H9 (cell line): ENCODE data around the gene ADPRH. TPM values are rescaled to one million over a fixed set of nuclear protein-coding genes. Genes with fewer than 3 reads are reported as not detected.

Source experiments
- DNase-seq: peaks from one replicate; pipeline ENCODE4 v3.0.0-alpha.2; 2017
- H2AFZ ChIP-seq: one replicate; pipeline ENCODE4 v1.6.1; 2013; ENCODE audit warnings: mild to moderate bottlenecking, low read length, control low read depth, moderate library complexity
- H2AK5ac ChIP-seq: 2 replicates; pipeline ENCODE4 v1.6.1; 2013; ENCODE audit warnings: low read length, control low read depth, mixed read lengths; ENCODE audit not compliant: insufficient read length
- H2BK120ac ChIP-seq: one replicate; pipeline ENCODE4 v1.6.1; 2013; ENCODE audit warnings: low read depth, mild to moderate bottlenecking, low read length, control low read depth, inconsistent platforms; ENCODE audit not compliant: poor library complexity, severe bottlenecking
- H2BK12ac ChIP-seq: 2 replicates; pipeline ENCODE4 v1.6.1; 2013; ENCODE audit warnings: low read length, control low read depth, mixed read lengths, low read depth; ENCODE audit not compliant: insufficient read length
- H2BK15ac ChIP-seq: 2 replicates; pipeline ENCODE4 v1.6.1; 2013; ENCODE audit warnings: low read depth, low read length, control low read depth
- H2BK20ac ChIP-seq: one replicate; pipeline ENCODE4 v1.6.1; 2013; ENCODE audit warnings: low read depth, mild to moderate bottlenecking, low read length, control low read depth, inconsistent platforms; ENCODE audit not compliant: poor library complexity, severe bottlenecking
- H2BK5ac ChIP-seq: 2 replicates; pipeline ENCODE4 v1.6.1; 2013; ENCODE audit warnings: low read length, control low read depth, mixed read lengths; ENCODE audit not compliant: insufficient read length
- H3K14ac ChIP-seq: 2 replicates; pipeline ENCODE4 v1.6.1; 2013; ENCODE audit warnings: low read length, control low read depth; ENCODE audit not compliant: insufficient read depth
- H3K18ac ChIP-seq: 2 replicates; pipeline ENCODE4 v1.6.1; 2013; ENCODE audit warnings: low read depth, mild to moderate bottlenecking, mixed read lengths, low read length, control low read depth; ENCODE audit not compliant: insufficient read length
- H3K23ac ChIP-seq: 2 replicates; pipeline ENCODE4 v1.6.1; 2013; ENCODE audit warnings: low read length, control low read depth, mixed read lengths, low read depth; ENCODE audit not compliant: insufficient read length
- H3K23me2 ChIP-seq: 2 replicates; pipeline ENCODE4 v1.6.1; 2013; ENCODE audit warnings: low read depth, mild to moderate bottlenecking, mixed read lengths, low read length, control low read depth; ENCODE audit not compliant: insufficient read length, poor library complexity, severe bottlenecking
- H3K27ac ChIP-seq: 2 replicates; pipeline ENCODE4 v1.5.1; 2013; ENCODE audit warnings: low read length, control low read depth, mixed read lengths, low read depth; ENCODE audit not compliant: insufficient read length
- H3K27me3 ChIP-seq: 2 replicates; pipeline ENCODE4 v1.6.1; 2013; ENCODE audit warnings: low read length, control low read depth, inconsistent platforms; ENCODE audit not compliant: insufficient read depth
- H3K4ac ChIP-seq: 2 replicates; pipeline ENCODE4 v1.6.1; 2013; ENCODE audit warnings: low read depth, mild to moderate bottlenecking, control low read depth, inconsistent platforms, low read length, moderate library complexity
- H3K4me1 ChIP-seq: 2 replicates; pipeline ENCODE4 v1.6.1; 2013; ENCODE audit warnings: low read length, control low read depth, inconsistent platforms; ENCODE audit not compliant: insufficient read depth
- H3K4me2 ChIP-seq: 2 replicates; pipeline ENCODE4 v1.6.1; 2013; ENCODE audit warnings: low read length, control low read depth, mixed read lengths; ENCODE audit not compliant: insufficient read length, insufficient read depth
- H3K56ac ChIP-seq: 2 replicates; pipeline ENCODE4 v1.6.1; 2013; ENCODE audit warnings: low read depth, mild to moderate bottlenecking, mixed read lengths, low read length, control low read depth; ENCODE audit not compliant: insufficient read length
- H3K79me1 ChIP-seq: 2 replicates; pipeline ENCODE4 v1.6.1; 2013; ENCODE audit warnings: low read depth, mild to moderate bottlenecking, moderate library complexity, low read length, control low read depth, inconsistent platforms; ENCODE audit not compliant: insufficient read depth, poor library complexity, severe bottlenecking
- H3K79me2 ChIP-seq: 2 replicates; pipeline ENCODE4 v1.6.1; 2013; ENCODE audit warnings: low read length, control low read depth, inconsistent platforms; ENCODE audit not compliant: insufficient read depth
- H3K9ac ChIP-seq: 2 replicates; pipeline ENCODE4 v1.6.1; 2013; ENCODE audit warnings: low read length, control low read depth, mixed read lengths; ENCODE audit not compliant: insufficient read length; ENCODE audit errors: extremely low read depth
- H3K9me3 ChIP-seq: one replicate; pipeline ENCODE4 v1.6.1; 2013; ENCODE audit warnings: low read depth, low read length, inconsistent platforms; ENCODE audit not compliant: control insufficient read depth
- H3T11ph ChIP-seq: one replicate; pipeline ENCODE4 v1.6.1; 2013; ENCODE audit warnings: mild to moderate bottlenecking, low read length, control low read depth, inconsistent platforms
- H4K20me1 ChIP-seq: one replicate; pipeline ENCODE4 v1.6.1; 2013; ENCODE audit not compliant: control insufficient read depth, insufficient read length, insufficient read depth
- H4K5ac ChIP-seq: 2 replicates; pipeline ENCODE4 v1.6.1; 2013; ENCODE audit warnings: low read depth, mild to moderate bottlenecking, mixed read lengths, low read length, control low read depth; ENCODE audit not compliant: insufficient read length
- H4K8ac ChIP-seq: replicated peaks from 2 replicates; pipeline ENCODE4 v1.6.1; 2013; ENCODE audit warnings: low read length, control low read depth, mixed read lengths, low read depth; ENCODE audit not compliant: insufficient read length
- H4K91ac ChIP-seq: 2 replicates; pipeline ENCODE4 v1.6.1; 2013; ENCODE audit warnings: low read depth, mild to moderate bottlenecking, moderate library complexity, mixed read lengths, low read length, control low read depth; ENCODE audit not compliant: insufficient read length
- H3K27ac Mint-ChIP-seq, 3 experiments: 2 replicates in 2 of 3; 3 replicates in 1 of 3; pipeline ENCODE4 v1.8.0; 2020 to 2021; ENCODE audit warnings: mixed read lengths in 3 of 3, mild to moderate bottlenecking in 1 of 3, moderate library complexity in 1 of 3
- H3K27me3 Mint-ChIP-seq: 2 replicates; pipeline ENCODE4 v1.8.0; 2021; ENCODE audit warnings: low read depth, mild to moderate bottlenecking, moderate library complexity, mixed read lengths
- H3K36me3 Mint-ChIP-seq, 3 experiments: 2 replicates in 2 of 3; 3 replicates in 1 of 3; pipeline ENCODE4 v1.8.0; 2020 to 2021; ENCODE audit warnings: low read depth in 3 of 3, mixed read lengths in 3 of 3; ENCODE audit not compliant: insufficient read depth in 1 of 3
- H3K4me1 Mint-ChIP-seq, 2 experiments: 2 replicates each; pipeline ENCODE4 v1.8.0; 2020; ENCODE audit warnings: mixed read lengths in 2 of 2
- H3K4me3 Mint-ChIP-seq, 2 experiments: 2 replicates in 1 of 2; 3 replicates in 1 of 2; pipeline ENCODE4 v1.8.0; 2020 to 2021; ENCODE audit warnings: mild to moderate bottlenecking in 2 of 2, mixed read lengths in 2 of 2, moderate library complexity in 1 of 2
- H3K9me3 Mint-ChIP-seq, 2 experiments: 2 replicates in 1 of 2; 3 replicates in 1 of 2; pipeline ENCODE4 v1.8.0; 2020; ENCODE audit warnings: mild to moderate bottlenecking in 2 of 2, mixed read lengths in 2 of 2, moderate library complexity in 1 of 2
- WGBS: extraction: QIAGEN DNeasy Blood & Tissue Kit; methylation state at CpG from one replicate; pipeline ENCODE4 v1.1.7; 2013; ENCODE audit warnings: missing lambda C conversion rate, low lambda C conversion rate, mixed read lengths; ENCODE audit not compliant: insufficient read length; ENCODE audit errors: extremely low coverage; 5-methylcytosine and 5-hydroxymethylcytosine counted together
- total RNA-seq: library from RNA; stranded (reverse); gene quantifications from 2 replicates; pipeline ENCODE4 v1.2.1, GENCODE V29; 2021
- TF ChIP-seq, protein P1 (sequence below): fragments of 200-600 bp; sonication (generic); conservative IDR thresholded peaks from 3 replicates; pipeline ENCODE4 v1.8.0; 2021; ENCODE audit warnings: antibody characterized with exemption, mild to moderate bottlenecking

The ADPRH gene
- total RNA-seq, 1 experiment from 2014 or later = 3.1 TPM

DNA sequence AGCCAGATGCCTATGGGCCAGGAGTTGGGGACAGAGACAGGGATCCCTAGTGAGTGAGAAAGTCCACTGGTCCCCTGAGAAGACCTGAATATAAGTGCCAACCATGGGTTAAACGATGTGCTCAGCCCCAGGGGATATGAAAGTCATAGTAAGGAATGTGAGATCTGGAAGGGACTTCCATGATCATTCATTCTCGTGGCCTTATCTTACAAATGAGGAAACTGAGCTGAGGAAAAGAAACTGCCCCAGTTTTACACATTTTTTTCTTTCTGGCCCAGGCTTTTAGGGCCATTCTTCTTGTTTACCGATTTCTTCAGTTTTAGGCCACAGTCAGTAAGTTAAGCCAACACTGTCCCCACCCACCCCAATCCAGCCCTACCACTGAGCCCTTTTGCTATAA, 31.0 kb upstream of the ADPRH start:
- no peak overlapping the region for H3K27ac Mint-ChIP-seq

More for the DNA sequence above, 31.0 kb upstream of the ADPRH start:
- Mint-ChIP-seq H3K27me3 (no peaks in the 10 kb centered on the region), H3K36me3 (no peaks in the 10 kb centered on the region), H3K4me1 (peaks cover 3 to 10% of the 10 kb centered on the region in 2 experiments; a peak in 2 of 4 replicates), H3K4me3 (no peak overlapping the region), H3K9me3 (no peaks in the 10 kb centered on the region)
- Histone ChIP-seq H2BK12ac (no peak overlapping the region), H3K18ac (no peak overlapping the region), H3T11ph (no peak overlapping the region), H2BK20ac (no peak overlapping the region), H3K56ac (no peak overlapping the region), H4K5ac (no peak overlapping the region), H3K4me2 (no peak overlapping the region), H3K23ac (no peak overlapping the region), H3K79me2 (no peaks in the 10 kb centered on the region), H3K4me1 (no peaks in the 10 kb centered on the region), H4K8ac (no peak overlapping the region), H2BK120ac (no peak overlapping the region), H2BK5ac (no peak overlapping the region), H2AFZ (no peak overlapping the region), H3K27ac (no peak overlapping the region), H3K9ac (no peak overlapping the region), H4K91ac (no peak overlapping the region), H3K23me2 (no peaks in the 10 kb centered on the region), H3K14ac (no peak overlapping the region), H3K79me1 (no peaks in the 10 kb centered on the region), H3K27me3 (no peaks in the 10 kb centered on the region), H2AK5ac (no peak overlapping the region), H4K20me1 (no peaks in the 10 kb centered on the region), H3K9me3 (no peaks in the 10 kb centered on the region), H3K4ac (no peak overlapping the region), H2BK15ac (no peak overlapping the region)
- TF ChIP-seq, protein P1, sequence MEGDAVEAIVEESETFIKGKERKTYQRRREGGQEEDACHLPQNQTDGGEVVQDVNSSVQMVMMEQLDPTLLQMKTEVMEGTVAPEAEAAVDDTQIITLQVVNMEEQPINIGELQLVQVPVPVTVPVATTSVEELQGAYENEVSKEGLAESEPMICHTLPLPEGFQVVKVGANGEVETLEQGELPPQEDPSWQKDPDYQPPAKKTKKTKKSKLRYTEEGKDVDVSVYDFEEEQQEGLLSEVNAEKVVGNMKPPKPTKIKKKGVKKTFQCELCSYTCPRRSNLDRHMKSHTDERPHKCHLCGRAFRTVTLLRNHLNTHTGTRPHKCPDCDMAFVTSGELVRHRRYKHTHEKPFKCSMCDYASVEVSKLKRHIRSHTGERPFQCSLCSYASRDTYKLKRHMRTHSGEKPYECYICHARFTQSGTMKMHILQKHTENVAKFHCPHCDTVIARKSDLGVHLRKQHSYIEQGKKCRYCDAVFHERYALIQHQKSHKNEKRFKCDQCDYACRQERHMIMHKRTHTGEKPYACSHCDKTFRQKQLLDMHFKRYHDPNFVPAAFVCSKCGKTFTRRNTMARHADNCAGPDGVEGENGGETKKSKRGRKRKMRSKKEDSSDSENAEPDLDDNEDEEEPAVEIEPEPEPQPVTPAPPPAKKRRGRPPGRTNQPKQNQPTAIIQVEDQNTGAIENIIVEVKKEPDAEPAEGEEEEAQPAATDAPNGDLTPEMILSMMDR = no peak
- no peak for DNase-seq
- no CpG with 5 or more reads among the region's 3 CpGs for WGBS
